Left ventricle myocardium inferior (tissue), 1 donor: ENCODE results near the gene SPHK1. TPM values are rescaled to one million over a fixed set of nuclear protein-coding genes. Genes with fewer than 3 reads are reported as not detected.

Experiments used
- DNase-seq: peaks from one replicate; pipeline ENCODE4 v3.0.0-alpha.2; 2020
- H3K27ac ChIP-seq: fragments of 200-600 bp; replicated peaks from 2 replicates; pipeline ENCODE4 v1.8.0; 2021
- H3K27me3 ChIP-seq: fragments of 200-600 bp; 2 replicates; pipeline ENCODE4 v1.8.0; 2021; ENCODE audit warnings: low read depth
- H3K36me3 ChIP-seq: fragments of 200-600 bp; 2 replicates; pipeline ENCODE4 v1.8.0; 2021
- H3K4me1 ChIP-seq: fragments of 200-600 bp; 2 replicates; pipeline ENCODE4 v1.8.0; 2021
- H3K4me3 ChIP-seq: fragments of 200-600 bp; 2 replicates; pipeline ENCODE4 v1.8.0; 2021; ENCODE audit warnings: mild to moderate bottlenecking, moderate library complexity
- H3K9me3 ChIP-seq: fragments of 200-600 bp; replicated peaks from 2 replicates; pipeline ENCODE4 v1.8.0; 2021
- intact Hi-C: fragments of 100-400 bp; cut with micrococcal nuclease; formaldehyde crosslinking; loops from one replicate; pipeline ENCODE4 v1.11.0; 2022
- total RNA-seq: library from RNA; stranded (reverse); fragmentation: NEBNext Ultra II Directional; extraction: Animal tissue kit (Norgen Biotek cat#: 25700); gene quantifications from one replicate; pipeline ENCODE4 v1.2.1, GENCODE V29; 2021
- TF ChIP-seq, protein P1 (sequence below): fragments of 200-600 bp; IDR thresholded peaks from 2 replicates; pipeline ENCODE4 v1.8.0; 2021; ENCODE audit warnings: antibody characterized with exemption, mild to moderate bottlenecking, borderline replicate concordance
- donor health status: DM: no; HTN: yes; CAD: no; lungs with severe emphysema.

Gene SPHK1
- total RNA-seq, 1 donor from 2014 or later, result 2.3 TPM

DNA sequence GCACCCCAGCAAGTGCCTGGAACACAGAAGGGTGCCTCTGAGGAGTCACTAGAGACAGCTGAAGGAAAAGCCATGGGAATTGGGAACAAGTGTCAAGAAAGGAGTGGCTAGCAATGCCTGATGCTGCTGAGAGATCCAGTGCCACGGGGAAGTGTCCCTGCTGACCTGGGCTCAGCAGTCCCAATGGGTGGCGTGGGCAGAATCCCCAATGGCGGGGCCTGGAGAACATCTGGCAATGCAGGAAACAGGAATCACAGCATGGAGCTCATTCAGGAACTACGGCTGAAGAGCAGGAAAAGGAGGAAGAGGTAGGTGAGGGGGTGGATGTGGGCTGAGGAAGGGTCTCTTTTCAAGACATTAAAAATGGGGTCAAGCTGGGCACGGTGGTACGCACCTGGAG is 38.5 kb downstream of the SPHK1 start:
- no peak for DNase-seq
- Histone ChIP-seq H3K36me3 (no peaks in the 10 kb centered on the region), H3K9me3 (no peaks in the 10 kb centered on the region), H3K27ac (no peak overlapping the region), H3K4me1 (peaks cover 70% of the 10 kb centered on the region), H3K27me3 (no peaks in the 10 kb centered on the region), H3K4me3 (no peak overlapping the region)
- intact Hi-C loops, result no loop called here
- TF ChIP-seq, protein P1, sequence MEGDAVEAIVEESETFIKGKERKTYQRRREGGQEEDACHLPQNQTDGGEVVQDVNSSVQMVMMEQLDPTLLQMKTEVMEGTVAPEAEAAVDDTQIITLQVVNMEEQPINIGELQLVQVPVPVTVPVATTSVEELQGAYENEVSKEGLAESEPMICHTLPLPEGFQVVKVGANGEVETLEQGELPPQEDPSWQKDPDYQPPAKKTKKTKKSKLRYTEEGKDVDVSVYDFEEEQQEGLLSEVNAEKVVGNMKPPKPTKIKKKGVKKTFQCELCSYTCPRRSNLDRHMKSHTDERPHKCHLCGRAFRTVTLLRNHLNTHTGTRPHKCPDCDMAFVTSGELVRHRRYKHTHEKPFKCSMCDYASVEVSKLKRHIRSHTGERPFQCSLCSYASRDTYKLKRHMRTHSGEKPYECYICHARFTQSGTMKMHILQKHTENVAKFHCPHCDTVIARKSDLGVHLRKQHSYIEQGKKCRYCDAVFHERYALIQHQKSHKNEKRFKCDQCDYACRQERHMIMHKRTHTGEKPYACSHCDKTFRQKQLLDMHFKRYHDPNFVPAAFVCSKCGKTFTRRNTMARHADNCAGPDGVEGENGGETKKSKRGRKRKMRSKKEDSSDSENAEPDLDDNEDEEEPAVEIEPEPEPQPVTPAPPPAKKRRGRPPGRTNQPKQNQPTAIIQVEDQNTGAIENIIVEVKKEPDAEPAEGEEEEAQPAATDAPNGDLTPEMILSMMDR, result no peak

GRCh38 chr17:76426853-76427252 is 42.4 kb downstream of the SPHK1 start:
- H3K4me3 ChIP-seq, result no peak overlapping the region
- H3K4me1 ChIP-seq, result peaks cover 68% of the 10 kb centered on the region
- no peaks in the 10 kb centered on the region for H3K27me3 ChIP-seq
- no peaks in the 10 kb centered on the region for H3K36me3 ChIP-seq
- no peaks in the 10 kb centered on the region for H3K9me3 ChIP-seq
- no peak for DNase-seq
- intact Hi-C loops, result no loop called here
- TF ChIP-seq, protein P1, result no peak
- H3K27ac ChIP-seq, result peak overlapping the region; percentile 71

GRCh38 chr17:76427501-76428231 is 43.3 kb downstream of the SPHK1 start:
- no peaks in the 10 kb centered on the region for H3K36me3 ChIP-seq
- DNase-seq, result no peak
- H3K4me1 ChIP-seq, result peaks cover 67% of the 10 kb centered on the region
- peak overlapping the region; percentile 16 for H3K4me3 ChIP-seq
- no peaks in the 10 kb centered on the region for H3K9me3 ChIP-seq
- no peaks in the 10 kb centered on the region for H3K27me3 ChIP-seq
- intact Hi-C loops, result no loop called here
- H3K27ac ChIP-seq, result peak overlapping the region; percentile 71
- TF ChIP-seq, protein P1, result no peak

DNA sequence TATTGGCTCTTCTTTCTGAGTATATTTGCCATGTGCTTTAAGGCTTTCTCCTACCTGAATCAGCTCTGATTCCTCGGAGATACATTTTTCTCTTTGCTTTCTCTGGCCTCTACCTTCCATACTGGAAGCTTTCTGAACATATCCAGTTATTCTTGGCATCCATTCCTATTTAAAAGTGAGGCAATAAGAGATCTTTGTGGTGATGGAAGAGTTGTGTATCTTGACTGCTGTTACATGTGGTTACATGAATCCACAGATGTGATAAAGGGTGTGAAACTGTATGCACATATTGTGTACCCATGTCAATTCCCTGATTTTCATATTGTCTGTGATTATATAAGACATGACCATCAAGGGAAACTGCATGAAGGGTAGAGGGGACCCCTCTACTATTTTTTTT is 44.1 kb downstream of the SPHK1 start:
- TF ChIP-seq, protein P1, result no peak
- Histone ChIP-seq H3K4me1 (peaks cover 63% of the 10 kb centered on the region), H3K27me3 (no peaks in the 10 kb centered on the region), H3K27ac (peak overlapping the region; percentile 71), H3K9me3 (no peaks in the 10 kb centered on the region), H3K4me3 (no peak overlapping the region), H3K36me3 (no peaks in the 10 kb centered on the region)
- no peak for DNase-seq
- intact Hi-C loops, result no loop called here

DNA sequence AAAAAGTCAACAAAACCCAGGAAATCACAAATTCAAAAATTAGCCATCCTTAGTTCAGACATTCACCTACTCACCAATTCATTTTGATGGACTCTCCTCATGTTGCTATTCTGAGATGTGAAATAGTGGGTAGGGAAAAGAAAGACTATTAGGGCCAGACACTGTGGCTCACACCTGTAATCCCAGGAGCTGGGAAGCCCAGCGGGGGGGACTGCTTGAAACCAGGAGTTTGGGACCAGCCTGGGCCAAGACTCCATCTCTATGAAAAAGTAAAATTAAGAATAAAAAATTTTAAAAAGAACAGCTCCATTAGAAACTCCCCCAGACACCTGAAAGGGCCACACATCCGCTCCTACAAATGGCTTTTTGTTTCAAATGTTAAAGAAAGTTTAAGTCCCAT is 47.1 kb downstream of the SPHK1 start:
- no peaks in the 10 kb centered on the region for H3K9me3 ChIP-seq
- no peak for DNase-seq
- H3K36me3 ChIP-seq, result no peaks in the 10 kb centered on the region
- H3K4me1 ChIP-seq, result peaks cover 85% of the 10 kb centered on the region
- no peak overlapping the region for H3K4me3 ChIP-seq
- intact Hi-C loops, result no loop called here
- TF ChIP-seq, protein P1, result no peak
- H3K27ac ChIP-seq, result peak overlapping the region; percentile 63
- no peaks in the 10 kb centered on the region for H3K27me3 ChIP-seq
